Body of pancreas (tissue), 4 donors: ENCODE measurements around the gene DCAF7.

Experiments
- CTCF ChIP-seq, 7 experiments: fragments of 450-650 bp in 4 of 7; fragments of 200-600 bp in 3 of 7; sonication (generic) in 3 of 7; IDR thresholded peaks; one replicate each; pipeline ENCODE4 v1.5.1; 2016 to 2019; ENCODE audit warnings: antibody characterized with exemption in 7 of 7
- POLR2A ChIP-seq, 3 donors: fragments of 450-650 bp; IDR thresholded peaks; one replicate each; pipeline ENCODE4 v1.6.1; 2016; ENCODE audit warnings: antibody characterized with exemption in 3 of 3, mild to moderate bottlenecking in 2 of 3

GRCh38 chr17:63512896-63513644 lies 37.2 kb upstream of the DCAF7 start:
- TF ChIP-seq POLR2A (IDR thresholded peaks at IDR 0.05) (no peak), CTCF (IDR thresholded peaks at IDR 0.05) (no peak)
